ENCODE data around the gene SYNPO2L. TPM values are rescaled to one million over a fixed set of nuclear protein-coding genes. Genes with fewer than 3 reads are reported as not detected.
A peak's percentile ranks its signal among the peaks of the same experiment; 100 is the strongest.

Gene SYNPO2L
- total RNA-seq, 1 donor from 2014 or later: not detected

DNA sequence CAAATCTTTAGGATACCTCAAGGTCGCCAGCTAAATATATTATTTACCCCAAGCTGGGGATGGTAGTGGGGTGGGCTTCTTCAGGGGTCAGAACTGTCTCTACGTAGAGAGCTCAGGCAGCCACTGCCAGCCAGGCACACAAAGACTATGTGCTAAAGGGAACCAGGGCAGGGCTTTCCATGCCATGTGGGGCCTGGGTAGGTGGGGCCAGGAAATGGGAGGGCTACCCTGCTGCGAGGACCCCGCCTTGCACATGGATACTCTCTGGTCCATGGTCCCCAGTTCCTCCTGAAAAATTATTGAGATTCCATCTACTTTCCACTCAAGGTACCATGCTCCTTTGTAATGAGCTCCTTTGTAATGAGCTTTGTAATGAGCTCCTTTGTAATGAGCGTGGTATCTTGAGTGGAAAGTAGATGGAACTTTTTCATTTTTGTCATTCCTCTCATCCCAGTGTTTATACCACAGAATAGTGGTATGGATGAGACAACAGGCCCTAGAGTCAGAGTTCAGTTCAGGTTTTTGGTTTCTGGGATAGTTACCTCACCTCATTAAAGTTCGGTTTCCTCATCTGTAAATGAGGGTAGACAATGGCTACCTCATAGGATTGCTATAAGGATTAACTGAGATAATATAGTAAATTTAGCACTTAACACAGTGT, 5.8 kb downstream of the SYNPO2L start:
- no peak for DNase-seq (ENCODE audit: low read depth)
- no peak overlapping the region for H3K4me3 ChIP-seq (ENCODE audit: low read depth, low read length)
- TF ChIP-seq, protein P1, sequence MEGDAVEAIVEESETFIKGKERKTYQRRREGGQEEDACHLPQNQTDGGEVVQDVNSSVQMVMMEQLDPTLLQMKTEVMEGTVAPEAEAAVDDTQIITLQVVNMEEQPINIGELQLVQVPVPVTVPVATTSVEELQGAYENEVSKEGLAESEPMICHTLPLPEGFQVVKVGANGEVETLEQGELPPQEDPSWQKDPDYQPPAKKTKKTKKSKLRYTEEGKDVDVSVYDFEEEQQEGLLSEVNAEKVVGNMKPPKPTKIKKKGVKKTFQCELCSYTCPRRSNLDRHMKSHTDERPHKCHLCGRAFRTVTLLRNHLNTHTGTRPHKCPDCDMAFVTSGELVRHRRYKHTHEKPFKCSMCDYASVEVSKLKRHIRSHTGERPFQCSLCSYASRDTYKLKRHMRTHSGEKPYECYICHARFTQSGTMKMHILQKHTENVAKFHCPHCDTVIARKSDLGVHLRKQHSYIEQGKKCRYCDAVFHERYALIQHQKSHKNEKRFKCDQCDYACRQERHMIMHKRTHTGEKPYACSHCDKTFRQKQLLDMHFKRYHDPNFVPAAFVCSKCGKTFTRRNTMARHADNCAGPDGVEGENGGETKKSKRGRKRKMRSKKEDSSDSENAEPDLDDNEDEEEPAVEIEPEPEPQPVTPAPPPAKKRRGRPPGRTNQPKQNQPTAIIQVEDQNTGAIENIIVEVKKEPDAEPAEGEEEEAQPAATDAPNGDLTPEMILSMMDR (conservative IDR thresholded peaks at IDR 0.05; ENCODE audit: low read depth, low read length): no peak

DNA sequence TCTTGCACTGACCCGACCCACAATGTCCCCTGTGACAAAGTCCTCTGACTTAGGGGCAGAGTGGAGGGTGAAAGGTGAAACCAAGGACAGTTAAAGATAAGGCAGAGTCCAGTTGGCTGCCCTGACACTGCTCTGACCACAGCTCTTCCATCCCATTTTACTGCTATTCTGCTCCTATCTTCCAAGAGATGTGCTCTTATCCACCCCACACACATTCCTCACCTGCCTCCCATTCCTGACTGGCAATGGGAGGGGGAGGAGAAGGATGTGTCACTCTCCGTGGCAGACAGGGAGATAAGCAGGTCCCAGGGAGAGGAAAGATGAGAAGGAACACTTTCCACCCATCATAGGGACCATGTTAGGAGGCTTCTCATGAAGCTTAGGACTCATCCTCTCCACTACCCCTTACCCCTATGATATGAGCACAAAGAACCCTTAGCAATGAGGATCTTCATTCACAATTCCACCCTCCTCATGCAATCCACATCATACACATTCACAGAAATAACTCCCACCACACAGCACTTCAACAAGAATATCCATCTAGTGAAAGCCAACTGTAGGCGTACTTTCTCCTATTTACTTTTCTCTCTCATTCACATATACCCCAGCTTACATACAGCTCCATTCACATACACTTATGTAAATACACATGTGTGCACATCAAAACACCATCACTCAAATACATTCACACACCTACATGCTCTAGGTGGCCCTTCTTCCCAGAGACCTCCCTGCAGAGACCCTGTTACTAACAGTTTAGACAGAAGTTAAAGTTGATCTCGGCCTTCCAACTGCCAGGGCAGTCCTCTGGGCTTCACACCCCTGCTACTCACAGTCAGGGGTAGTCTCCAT, 6.6 kb downstream of the SYNPO2L start:
- no peak for DNase-seq (ENCODE audit: low read depth)
- TF ChIP-seq, protein P1 (conservative IDR thresholded peaks at IDR 0.05; ENCODE audit: low read depth, low read length): no peak
- H3K4me3 ChIP-seq (ENCODE audit: low read depth, low read length): no peak overlapping the region

DNA sequence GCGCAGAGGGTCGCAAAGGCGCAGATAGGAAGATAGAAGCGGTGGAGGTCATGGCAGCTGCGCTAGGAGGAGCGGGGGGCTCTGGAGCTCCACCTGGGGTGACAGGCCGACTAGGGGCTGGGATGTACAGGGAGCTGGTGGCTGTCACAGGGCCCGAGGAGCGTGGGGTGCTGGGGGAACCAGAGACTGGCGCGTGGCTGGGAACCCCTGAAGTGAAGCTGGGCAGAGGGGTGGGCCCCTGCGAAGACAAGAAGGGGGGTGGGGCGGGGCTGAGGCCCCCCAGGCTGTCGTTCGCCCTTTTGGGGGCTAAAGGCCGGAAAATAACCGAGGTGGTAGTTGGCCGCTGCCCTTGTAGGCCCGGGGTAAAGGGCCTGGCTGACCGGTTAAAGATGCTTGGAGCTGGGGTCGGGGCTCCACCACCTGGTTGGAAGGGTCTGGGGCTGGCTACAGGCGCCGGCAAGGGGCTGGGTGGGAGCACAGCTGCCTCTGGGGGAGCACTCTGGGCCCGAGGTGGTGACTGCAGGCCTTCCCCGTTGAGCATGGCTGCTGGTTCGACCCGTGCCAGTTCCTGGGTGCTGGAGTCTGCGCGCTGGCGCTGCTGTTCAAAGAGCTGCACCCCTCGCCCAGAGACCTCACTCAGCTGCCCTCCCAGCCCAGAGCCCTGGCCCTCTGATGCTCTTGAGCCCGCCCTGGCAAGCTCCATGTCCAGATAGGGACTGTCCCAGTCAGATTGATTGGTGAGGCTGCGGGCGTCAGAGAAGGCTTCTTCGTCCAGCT, 7.8 kb downstream of the SYNPO2L start:
- TF ChIP-seq, protein P1 (conservative IDR thresholded peaks at IDR 0.05; ENCODE audit: low read depth, low read length): no peak
- H3K4me3 ChIP-seq (ENCODE audit: low read depth, low read length): peak overlapping the region; percentile 64
- DNase-seq (ENCODE audit: low read depth): no peak

DNA sequence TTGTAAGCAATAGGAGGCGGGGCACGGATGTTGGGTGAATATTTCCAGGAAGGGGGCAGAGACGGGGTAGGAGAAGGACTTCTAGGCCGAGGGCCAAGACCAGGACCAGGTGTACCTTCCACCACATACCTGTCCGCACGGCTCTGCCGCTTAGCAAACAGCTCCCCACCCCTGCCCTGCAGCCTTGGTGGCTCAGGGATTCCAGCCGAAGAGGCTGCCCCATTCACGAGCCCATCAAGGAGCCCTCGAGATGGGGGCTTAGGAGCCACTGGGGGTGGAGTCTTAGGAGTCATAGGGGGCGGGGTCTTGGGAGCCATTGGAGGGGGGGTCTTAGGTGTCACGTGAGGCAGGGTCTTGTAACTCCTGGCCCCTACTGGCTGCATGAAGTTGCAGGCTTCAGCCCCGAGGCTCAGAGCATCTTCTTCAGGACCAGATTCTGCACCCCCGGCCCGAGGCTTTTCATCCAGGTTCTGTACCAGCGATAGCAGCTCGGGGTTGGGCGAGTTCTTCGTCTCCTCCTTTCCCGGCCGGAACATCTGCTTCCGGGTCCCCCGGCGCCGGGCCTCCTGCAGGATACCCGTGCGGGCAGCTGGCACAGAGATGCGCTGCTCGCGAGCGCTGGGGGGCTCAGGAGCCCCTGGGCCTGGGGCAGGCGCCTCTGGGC, 8.5 kb downstream of the SYNPO2L start:
- H3K4me3 ChIP-seq (ENCODE audit: low read depth, low read length): peak overlapping the region; percentile 64
- TF ChIP-seq, protein P1 (conservative IDR thresholded peaks at IDR 0.05; ENCODE audit: low read depth, low read length): no peak
- no peak for DNase-seq (ENCODE audit: low read depth)

DNA sequence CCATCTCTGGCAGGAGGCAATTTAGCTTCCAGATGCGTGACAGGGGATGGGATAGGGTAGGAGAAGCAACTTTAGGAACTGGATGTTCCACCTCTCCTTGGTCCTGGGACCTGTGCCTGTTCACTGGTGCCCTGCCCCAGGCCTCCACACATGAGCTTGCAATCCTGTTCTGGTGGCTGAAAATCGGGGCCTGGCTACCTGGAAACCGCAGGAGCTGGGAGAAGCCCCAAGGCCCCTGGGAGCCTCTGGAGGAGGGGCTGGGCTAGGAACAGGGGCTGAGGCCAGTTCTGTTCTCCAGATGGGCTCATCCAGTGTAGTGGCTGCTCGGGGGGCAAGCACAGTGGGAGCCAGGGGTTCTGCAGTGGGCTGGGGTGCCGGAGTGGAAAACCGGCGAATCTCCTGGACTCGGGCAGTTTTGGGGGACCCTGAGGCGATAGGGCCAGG, 9.2 kb downstream of the SYNPO2L start:
- H3K4me3 ChIP-seq (ENCODE audit: low read depth, low read length): no peak overlapping the region
- DNase-seq (ENCODE audit: low read depth): no peak
- TF ChIP-seq, protein P1 (conservative IDR thresholded peaks at IDR 0.05; ENCODE audit: low read depth, low read length): no peak

DNA sequence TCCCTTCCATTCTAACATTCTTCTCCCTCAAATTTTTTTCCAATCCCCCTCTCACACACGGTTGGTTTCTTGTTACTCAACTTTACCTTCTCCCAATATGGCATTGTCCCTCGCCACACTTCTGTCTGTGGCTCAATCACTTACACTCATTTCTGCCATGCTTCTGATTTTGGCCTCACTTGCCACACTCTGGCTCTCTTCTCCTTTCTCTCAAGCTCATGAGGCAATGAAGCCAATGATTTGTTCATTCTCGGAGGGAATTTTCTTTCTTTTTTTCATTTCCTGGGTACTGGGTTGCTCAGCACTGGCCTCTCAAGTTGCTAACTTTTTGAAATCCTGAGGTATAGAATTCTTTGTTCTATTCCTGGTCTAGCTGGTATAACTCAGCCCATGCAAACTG, 10.6 kb downstream of the SYNPO2L start:
- TF ChIP-seq, protein P1 (conservative IDR thresholded peaks at IDR 0.05; ENCODE audit: low read depth, low read length): no peak
- DNase-seq (ENCODE audit: low read depth): no peak
- H3K4me3 ChIP-seq (ENCODE audit: low read depth, low read length): no peak overlapping the region
